Activated CD4-positive, alpha-beta T cell treated with anti-CD3 and anti-CD28 coated beads, Interleukin-2, amount 50 U/mL, for 4 hours (primary cell): ENCODE results near the gene XIRP2.

Experiments
- DNase-seq, 2 experiments: peaks; one replicate each; pipeline ENCODE4 v3.0.0-alpha.2; 2020

Gene XIRP2, protein sequence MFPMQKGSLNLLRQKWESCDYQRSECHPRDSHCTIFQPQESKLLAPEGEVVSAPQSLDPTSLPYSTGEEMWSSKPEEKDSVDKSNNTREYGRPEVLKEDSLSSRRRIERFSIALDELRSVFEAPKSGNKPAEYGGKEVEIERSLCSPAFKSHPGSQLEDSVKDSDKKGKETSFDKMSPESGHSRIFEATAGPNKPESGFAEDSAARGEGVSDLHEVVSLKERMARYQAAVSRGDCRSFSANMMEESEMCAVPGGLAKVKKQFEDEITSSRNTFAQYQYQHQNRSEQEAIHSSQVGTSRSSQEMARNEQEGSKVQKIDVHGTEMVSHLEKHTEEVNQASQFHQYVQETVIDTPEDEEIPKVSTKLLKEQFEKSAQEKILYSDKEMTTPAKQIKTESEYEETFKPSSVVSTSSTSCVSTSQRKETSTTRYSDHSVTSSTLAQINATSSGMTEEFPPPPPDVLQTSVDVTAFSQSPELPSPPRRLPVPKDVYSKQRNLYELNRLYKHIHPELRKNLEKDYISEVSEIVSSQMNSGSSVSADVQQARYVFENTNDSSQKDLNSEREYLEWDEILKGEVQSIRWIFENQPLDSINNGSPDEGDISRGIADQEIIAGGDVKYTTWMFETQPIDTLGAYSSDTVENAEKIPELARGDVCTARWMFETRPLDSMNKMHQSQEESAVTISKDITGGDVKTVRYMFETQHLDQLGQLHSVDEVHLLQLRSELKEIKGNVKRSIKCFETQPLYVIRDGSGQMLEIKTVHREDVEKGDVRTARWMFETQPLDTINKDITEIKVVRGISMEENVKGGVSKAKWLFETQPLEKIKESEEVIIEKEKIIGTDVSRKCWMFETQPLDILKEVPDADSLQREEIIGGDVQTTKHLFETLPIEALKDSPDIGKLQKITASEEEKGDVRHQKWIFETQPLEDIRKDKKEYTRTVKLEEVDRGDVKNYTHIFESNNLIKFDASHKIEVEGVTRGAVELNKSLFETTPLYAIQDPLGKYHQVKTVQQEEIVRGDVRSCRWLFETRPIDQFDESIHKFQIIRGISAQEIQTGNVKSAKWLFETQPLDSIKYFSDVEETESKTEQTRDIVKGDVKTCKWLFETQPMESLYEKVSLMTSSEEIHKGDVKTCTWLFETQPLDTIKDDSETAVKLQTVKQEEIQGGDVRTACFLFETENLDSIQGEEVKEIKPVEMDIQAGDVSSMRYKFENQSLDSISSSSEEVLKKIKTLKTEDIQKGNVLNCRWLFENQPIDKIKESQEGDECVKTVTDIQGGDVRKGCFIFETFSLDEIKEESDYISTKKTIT (N-terminal part only)

DNA sequence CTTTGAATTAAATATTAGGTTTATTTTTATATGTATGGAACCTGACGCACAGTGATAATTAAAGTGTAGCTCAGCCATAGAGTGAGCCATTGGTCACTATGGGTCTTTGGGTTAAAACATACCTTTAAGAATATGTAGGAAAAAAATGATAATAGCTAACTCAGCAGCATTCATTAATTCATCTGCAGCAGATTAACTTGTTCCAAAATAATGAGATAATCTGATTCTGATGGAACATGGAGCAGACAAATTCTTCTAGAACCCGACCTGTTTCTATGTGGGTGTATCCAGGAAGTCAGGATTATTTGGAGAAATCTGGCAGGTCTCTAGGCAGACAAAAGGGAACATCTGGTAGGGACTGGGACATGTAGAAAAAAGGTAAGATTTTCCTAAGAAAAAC lies at the start of gene XIRP2:
Gene XIRP2 (plus strand): TSS at position 301 of the 400 bp plus-strand sequence. CDS start 15,003 bp downstream, outside the sequence.
- DNase-seq: no peak

DNA sequence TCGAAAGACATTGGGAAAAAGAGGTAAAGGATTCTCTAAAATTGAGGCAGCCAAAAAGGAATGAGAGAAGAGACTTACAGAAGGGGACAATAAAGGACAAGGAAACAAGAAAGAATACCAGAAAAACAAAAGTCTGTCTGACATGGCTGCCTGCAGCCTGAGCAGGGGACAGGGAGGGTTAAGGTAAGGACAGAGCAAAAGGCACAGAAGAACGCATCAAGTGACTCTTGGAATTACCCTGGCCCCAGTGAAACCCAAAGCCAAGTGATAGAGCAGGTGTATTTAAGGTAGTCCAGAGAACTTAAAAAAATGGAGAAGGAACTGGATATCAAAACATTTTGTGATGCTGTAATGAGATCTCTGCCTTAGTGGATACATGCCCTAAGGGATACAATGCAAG lies 47.1 kb upstream of the XIRP2 start:
- no peak for DNase-seq

DNA sequence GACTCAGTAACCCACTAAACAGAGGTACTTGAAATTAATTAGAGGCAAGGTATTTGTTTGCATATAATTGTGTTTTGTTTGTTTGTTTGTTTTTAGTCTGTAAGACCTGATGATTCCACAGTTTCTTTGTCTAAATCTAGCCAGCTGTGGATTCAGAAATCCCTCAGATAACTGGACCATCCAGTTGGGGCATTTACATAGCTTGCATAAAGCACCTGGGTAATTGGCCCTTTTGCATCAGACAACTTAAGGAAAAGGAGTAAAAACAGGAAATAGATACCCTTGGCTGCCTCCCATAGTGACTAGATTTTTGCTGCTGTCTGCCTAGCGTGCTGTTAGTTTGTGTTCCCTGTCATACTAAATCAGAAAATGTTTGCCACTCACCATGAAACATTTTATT lies 46.6 kb upstream of the XIRP2 start:
- DNase-seq: no peak

DNA sequence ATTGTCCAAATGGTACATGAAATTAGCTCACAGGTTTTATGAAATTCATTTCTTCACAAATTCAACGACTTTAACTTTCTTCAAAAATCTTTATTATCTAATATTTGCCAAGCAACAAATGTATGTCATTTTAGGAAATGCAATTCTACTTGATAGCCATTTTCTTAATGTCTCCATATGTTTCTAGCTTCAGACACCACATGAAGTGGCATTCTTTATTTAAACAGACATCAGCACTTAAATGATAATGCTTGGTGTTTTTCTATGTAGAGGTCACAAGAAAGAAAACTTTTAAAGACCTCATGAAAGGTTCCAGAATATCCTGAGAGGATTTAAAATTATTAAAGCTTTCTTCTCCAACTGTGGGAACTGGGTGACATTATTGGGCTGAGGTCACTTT lies 44.2 kb upstream of the XIRP2 start:
- no peak for DNase-seq

DNA sequence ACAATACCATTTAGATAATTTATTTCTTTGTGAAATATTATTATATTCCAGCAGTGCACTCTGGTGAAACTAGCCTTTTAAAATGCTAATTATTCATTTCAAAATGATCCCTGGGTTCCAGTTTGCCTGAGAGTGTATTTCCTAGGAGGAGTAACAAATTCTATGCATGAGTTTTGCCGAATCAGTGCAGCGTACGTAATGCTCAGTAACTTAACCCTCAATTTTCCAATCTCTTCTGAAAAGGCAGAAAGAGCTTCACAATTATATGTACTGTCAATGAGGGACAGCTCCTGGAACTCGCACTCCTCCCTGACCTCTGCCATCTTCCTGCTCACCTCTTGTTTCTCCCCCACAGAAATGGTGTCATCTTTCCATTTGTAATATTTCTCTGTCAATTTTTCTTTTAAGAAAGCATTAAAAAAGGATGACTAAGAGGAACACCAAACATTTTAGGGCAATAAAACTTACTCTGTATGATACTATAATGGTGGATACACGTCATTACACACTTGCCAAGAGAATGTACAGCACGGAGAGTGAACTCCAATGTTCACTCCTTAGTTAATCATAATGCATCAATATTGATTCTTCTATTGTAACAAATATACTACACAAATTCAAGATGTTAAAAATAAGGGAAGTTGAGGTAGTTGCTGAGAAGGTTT lies 25.7 kb upstream of the XIRP2 start:
- no peak for DNase-seq

DNA sequence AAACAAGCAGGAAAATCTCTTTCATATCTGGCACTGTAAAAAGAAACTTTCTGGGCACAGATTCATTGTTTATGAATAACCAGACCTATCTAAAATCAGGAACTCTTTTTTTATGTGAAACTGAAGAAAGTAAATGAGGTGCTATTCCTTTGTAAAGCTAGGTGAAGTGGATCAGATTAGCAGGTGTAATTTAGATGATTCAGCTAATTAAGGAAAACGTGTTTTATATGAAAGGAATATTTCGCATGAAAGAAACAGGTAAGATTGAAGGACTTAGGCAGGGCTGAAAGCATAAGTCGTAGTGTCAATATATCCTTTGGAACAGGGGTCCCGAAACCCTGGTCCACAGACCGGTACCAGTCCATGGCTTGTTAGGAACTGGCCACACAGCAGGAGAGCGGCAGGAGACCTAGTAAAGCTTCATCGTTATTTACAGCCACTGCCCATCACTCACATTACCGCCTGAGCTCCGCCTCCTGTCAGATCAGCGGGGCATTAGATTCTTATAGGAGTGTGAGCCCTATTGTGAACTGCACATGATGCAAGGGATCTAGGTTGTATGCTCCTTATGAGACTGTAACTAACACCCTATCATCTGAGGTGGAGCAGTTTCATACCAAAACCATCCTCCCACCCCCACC lies 20.3 kb upstream of the XIRP2 start:
- DNase-seq: no peak

DNA sequence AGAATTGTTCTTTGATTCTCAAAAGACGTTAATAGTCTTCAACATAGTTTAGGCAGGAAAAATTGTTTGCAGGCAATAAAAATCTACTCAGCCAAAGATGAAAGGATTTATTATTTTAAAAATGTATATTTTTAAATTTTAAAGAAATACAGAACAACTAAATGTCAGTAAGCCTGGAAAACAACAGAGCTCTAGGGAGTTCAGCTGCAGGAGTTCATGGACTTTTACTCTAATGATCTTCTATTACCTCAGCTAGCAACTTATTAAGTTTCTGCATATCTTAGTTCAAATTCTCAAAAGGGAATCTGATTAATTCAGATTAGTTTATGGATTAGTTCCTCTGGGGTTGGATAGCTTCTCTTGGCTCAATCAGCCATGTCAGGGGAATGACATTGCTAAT lies 17.9 kb upstream of the XIRP2 start:
- no peak for DNase-seq

DNA sequence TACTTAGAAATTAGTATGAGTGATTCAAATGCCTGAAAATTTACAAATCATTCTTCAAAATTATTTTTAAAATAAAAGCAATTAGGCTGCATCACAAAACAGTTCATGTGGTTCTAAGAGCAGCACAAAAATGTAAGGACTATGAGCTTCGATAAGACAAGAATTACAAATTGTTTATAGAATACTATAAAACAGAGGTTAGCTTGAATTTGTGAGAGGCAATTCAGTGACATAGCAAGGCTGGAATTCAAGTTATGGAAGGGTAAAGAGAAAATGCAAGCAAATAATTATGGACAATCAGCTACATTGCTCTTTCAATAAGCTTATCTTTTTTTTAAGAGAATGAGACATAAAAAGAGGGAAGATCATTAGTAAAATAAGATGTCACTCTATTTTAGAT lies 7.1 kb upstream of the XIRP2 start:
- DNase-seq: no peak

DNA sequence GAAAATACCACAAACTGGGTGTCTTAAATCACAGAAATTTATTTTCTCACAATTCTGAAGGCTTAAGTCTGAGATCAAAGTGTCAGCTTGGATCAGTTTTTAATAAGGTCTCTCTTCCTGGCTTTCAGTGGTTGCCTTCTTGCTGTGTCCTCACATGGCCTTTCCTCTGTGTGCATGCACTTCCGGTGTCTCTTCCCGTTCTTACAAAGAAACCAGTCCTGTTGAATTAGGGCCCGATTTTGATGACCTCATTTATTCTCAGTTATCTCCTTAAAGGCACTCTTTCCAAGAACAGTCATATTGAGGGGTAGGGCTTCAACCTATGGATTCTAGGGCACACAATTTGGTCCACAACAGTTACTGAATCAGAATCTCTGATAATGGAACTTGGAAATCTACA lies 5.4 kb upstream of the XIRP2 start:
- DNase-seq: no peak

DNA sequence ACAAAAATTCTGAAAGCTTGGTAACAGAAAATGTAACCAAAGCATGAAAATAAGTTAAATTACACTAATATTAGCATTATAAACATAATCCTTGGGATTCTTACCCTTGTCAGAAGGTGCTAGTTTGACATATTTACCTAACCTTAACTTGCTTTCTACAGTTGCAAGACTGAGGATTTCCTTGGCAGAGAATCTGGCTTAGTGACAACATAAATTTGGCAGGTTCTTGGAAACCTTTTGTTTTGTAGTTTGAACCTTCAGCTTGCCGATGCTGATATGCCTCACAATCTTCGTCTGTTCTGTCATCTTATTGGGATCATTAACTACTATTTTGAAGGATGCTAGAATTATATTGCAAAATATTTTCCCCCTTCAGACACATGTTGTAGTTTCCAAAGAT lies 3.4 kb downstream of the XIRP2 start:
- DNase-seq: no peak

DNA sequence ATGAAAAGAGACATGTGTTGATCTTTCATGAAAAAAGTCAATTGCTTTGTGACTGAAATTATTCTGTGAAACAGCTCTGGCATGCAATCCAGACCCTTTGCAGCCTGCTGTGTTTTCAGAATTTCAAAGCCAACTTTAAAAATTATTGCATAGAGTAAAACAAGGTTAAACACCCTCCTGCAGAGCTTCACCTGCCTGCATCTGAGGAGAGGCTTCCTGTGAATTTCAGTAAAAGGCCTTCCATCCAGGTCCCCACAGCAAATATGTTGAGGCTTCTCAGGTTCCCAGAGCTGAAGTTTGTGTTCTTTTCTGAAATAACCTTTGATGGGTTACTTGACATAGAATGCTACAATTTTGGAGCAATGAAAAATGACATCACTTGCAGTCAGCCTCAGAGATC lies 4.1 kb downstream of the XIRP2 start:
- DNase-seq: no peak

DNA sequence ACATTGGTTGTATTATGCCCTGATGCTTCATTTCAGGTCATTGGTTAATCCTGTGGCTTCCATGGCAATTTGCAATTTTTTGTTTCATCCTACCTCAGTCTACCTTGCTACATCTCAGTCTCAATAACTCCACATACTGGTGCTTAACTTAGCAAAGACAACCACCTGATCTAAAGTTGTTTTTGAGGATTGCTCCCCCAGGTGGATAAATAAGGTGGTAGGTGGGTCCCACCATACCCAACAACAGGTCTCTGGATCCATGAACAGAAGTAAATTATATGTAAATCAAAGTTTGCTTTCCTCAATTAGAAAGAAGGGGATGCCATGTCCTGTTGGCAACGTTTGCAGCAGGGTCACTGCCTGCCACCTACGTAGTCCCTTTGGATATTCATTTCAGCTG lies 7.0 kb downstream of the XIRP2 start:
- DNase-seq: no peak

DNA sequence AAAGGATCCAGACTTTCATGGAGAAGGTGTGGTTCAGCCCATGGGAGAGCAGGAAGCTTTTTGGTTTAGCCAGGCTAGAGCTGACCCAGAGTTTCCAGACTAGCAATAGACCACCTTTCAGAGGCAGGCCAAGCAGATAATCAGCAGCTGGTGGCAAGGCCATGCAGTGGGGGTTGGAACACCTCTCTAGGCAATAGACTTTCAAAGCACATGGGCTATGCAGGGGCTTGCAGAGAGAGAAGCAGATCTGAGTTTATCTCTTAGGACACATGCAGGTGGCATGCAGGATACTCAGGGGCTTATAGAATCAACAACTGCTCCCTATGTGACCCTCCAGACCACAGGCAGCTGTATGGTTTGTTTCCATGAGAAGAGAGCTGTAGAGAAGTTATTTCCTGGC lies 9.4 kb downstream of the XIRP2 start:
- no peak for DNase-seq

DNA sequence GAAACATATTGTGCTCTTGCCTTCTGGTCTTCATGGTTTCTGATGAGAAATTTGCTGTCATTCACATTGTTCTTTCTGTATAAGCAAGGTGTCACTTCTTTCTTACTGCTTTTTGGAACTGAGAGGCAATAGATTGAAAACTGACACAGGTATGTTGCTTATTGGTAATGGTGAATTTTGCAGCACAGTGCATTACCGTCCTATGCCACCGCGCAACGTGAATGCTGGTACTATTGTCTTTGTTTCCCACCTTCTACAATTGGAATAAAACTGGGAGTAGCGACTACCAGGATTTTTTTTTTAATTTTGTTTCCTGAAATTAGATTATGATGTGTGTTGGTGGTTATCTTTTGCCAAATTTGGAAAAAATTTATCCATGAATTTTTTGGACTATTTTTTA lies 11.4 kb downstream of the XIRP2 start:
- DNase-seq: no peak

DNA sequence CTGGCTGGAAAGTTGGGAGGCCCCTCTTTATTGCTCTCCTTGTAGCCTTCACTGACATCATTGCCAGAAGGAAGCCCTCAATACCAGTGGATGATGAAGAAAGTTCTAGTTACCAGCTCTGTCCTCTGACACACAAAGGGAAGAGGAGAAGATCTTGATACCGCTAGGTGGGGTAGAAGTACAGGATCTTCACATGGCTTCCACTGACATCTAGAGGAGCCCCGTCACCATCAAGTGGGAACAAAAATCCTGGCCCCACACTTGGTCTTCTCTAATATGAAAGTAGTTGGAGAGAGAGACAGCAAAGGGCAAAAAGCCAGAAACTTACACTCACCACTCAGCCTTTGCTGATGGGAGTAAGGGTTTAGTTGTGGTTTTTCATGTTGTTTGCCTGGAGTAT lies 12.4 kb downstream of the XIRP2 start:
- DNase-seq: no peak

DNA sequence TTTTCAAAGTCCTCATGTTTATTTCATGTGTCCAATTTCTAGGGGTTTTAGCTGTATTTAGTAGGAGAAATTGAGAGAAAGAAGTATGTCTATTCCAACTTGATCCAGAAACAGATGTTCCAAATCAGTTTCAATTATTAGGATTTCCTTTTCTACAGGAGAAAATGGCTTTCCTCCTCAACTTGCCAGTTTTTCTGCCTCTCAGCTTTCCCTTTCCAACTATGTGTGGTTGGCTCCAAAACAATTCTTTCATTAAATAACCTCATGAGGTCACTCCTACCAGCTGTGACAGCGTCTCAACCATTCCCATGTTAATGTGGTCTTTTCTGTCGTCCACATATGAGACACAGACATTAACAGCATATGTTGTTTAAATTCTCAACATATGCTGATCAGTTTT lies 13.1 kb downstream of the XIRP2 start:
- DNase-seq: no peak

DNA sequence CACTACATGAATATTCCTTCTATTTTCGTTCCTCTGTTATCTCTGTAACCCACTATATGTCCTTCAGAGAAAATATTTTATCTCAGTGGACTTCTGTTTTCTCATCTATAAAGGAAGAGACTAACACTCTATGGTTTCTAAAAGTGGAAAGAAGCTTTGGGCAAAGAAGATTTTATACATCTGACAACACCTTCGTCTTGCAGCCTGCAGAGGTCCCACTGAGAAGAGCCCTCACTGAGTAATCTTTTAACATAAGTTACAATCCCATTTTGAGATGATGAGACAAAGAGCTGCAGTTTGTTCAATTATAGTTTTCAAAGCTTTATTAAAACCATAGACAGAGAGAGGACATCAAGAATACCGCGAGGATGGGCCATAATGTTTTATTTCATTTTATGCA lies 28.7 kb downstream of the XIRP2 start:
- no peak for DNase-seq

DNA sequence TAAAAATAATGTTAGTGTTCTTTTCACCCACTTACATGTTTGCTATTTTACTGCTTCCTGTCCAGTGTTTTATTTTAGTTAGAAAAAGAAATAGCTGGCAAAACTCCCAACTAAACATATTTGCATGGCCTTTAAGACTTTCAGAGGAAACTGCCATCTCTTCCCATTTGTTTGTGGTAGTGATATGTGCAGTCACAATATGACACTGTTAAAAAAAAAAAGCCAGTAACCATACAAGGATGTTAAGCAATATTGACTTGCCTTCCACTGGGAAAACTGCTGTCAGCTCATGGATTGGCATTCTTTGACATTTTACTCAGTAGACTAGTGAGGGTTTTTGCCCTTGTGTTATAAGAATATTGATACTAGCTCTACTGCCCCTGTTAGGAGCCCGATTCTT lies 29.1 kb downstream of the XIRP2 start:
- DNase-seq: no peak

DNA sequence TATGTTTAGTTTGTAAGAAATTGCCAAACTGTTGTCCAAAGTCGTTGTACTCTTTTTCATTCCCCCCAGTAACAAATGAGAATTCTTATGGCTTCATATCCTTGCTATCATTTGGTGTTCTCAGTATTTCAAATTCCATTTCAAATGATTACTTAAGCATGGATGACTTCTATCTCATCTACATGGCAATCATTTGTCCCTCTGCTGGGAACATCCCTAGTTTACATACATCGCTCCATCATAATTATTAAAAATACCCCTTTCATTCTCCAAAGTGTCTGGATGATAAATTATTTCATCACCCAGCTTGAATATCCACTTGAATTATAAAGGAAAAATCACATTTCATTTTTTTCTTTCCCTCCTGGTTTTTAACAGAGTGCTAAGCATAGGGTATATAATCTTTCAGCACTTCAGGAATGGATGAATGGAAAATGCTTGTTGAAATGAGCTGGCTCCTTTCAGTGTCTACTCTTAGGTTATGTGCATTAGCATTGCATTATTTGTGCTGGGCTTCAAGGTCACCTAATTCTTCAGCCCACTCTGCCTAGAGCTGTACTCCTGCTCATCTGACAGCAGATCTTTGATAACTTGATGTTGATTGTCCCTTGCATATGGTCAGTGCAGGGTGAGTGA lies 33.1 kb downstream of the XIRP2 start:
- no peak for DNase-seq

DNA sequence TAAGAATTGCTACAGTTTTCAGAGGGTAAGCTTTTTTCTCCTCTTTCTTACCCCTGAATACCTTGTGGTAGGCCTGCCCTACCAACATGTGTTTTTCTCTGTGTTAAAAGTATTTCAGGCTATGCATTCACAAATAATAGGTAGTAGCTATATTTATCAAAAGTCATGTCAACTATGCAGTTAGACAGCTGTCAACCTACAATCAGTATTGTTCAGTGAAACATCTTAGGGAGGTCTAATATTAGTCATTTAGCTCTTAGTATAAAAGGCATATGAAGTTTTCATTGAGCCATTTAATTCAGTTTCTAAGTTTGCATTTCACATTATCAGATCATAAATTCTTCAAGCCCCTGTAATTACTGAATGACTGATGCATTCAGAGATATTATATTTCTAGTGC lies 36.7 kb downstream of the XIRP2 start:
- no peak for DNase-seq

DNA sequence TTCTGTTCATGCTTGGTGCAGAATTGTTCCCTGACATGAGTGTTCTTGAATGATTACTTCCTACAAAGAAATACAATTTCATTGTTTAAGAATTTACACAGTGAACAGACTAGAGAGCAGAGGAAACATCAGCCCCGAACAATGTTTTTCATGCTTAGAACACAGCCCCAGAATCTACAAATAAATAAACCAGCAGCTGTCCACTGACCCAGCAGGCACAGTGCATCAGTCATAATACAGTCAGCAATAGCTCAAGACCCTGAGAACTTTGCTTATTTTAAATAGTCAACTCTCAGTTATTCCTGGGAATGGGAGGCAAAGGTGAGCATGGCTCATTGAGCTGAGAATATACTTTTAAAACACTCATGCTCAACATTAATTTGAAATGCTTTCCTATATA lies 38.4 kb downstream of the XIRP2 start:
- DNase-seq: no peak

DNA sequence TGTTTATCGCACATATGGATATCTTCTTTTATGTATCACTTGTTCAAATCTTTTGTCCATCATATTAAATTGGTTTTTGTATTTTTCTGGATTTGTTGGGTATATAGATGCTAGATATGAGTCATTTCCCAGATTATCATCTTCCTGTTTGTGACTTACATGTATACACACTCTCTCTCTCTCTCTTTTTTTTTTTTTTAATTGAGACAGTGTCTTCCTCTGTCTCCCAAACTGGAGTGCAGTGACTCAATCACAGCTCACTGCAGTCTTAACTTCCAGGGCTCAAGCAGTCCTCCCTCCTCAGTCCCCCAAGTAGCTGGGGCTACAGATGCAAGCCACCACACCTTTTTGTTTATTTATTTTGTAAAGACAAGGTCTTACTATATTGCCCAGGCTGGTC lies 43.8 kb downstream of the XIRP2 start:
- no peak for DNase-seq
